WTC11 (cell line): ENCODE measurements around the gene TFPI2. TPM values are rescaled to one million over a fixed set of nuclear protein-coding genes. Genes with fewer than 3 reads are reported as not detected.

Experiments
- ATAC-seq: fragments of 200-7000 bp; cut with Tn5 transposase; 2 replicates; pipeline ENCODE4 v1.10.0; 2021; ENCODE audit warnings: mild to moderate bottlenecking, moderate library complexity
- CTCF ChIA-PET: fragments of 300-600 bp; sonication (Branson Sonifier 250); formaldehyde crosslinking; loops from one replicate; lab custom pipeline; 2021; ENCODE audit warnings: antibody characterized with exemption; lab: Charles Lee
- POLR2A ChIA-PET: fragments of 350-600 bp; sonication (Branson Sonifier 250); formaldehyde crosslinking; loops from one replicate; lab custom pipeline; 2021; ENCODE audit warnings: antibody characterized with exemption; lab: Charles Lee
- DNase-seq: peaks from one replicate; pipeline ENCODE4 v3.0.0; 2021; ENCODE audit warnings: low spot score
- H3K27ac Mint-ChIP-seq: 2 replicates; pipeline ENCODE4 v1.8.0; 2021; ENCODE audit warnings: mixed read lengths
- H3K27me3 Mint-ChIP-seq: 2 replicates; pipeline ENCODE4 v1.8.0; 2021; ENCODE audit warnings: low read depth, mild to moderate bottlenecking, moderate library complexity, mixed read lengths
- H3K36me3 Mint-ChIP-seq: 2 replicates; pipeline ENCODE4 v1.8.0; 2021; ENCODE audit warnings: mixed read lengths
- H3K4me1 Mint-ChIP-seq: 2 replicates; pipeline ENCODE4 v1.8.0; 2022; ENCODE audit warnings: mixed read lengths
- H3K4me3 Mint-ChIP-seq: 2 replicates; pipeline ENCODE4 v1.8.0; 2021; ENCODE audit warnings: mild to moderate bottlenecking, moderate library complexity, mixed read lengths
- H3K9me3 Mint-ChIP-seq: 2 replicates; pipeline ENCODE4 v1.8.0; 2021; ENCODE audit warnings: mixed read lengths
- ARID4B ChIP-seq: sonication (generic); formaldehyde crosslinking; IDR thresholded peaks from 2 replicates; pipeline ENCODE4 v1.8.0; 2023; ENCODE audit warnings: missing genetic modification reagents, mild to moderate bottlenecking, borderline replicate concordance
- CREM ChIP-seq: sonication (generic); formaldehyde crosslinking; IDR thresholded peaks from 2 replicates; pipeline ENCODE4 v1.8.1; 2022; ENCODE audit warnings: mild to moderate bottlenecking, missing genetic modification reagents, moderate library complexity
- E2F4 ChIP-seq: sonication (generic); formaldehyde crosslinking; IDR thresholded peaks from 2 replicates; pipeline ENCODE4 v1.8.1; 2022; ENCODE audit warnings: low read depth, mild to moderate bottlenecking, moderate library complexity, missing genetic modification reagents, borderline replicate concordance
- ETV6 ChIP-seq: sonication (generic); formaldehyde crosslinking; IDR thresholded peaks from 2 replicates; pipeline ENCODE4 v1.8.1; 2022; ENCODE audit warnings: mild to moderate bottlenecking, missing genetic modification reagents
- FOXJ3 ChIP-seq: sonication (generic); formaldehyde crosslinking; IDR thresholded peaks from 2 replicates; pipeline ENCODE4 v1.9.0; 2021; ENCODE audit warnings: missing genetic modification reagents, mild to moderate bottlenecking, borderline replicate concordance
- IRF2 ChIP-seq: sonication (generic); formaldehyde crosslinking; IDR thresholded peaks from 2 replicates; pipeline ENCODE4 v1.8.0; 2022; ENCODE audit warnings: low read depth, missing genetic modification reagents, borderline replicate concordance
- MLX ChIP-seq: sonication (generic); formaldehyde crosslinking; IDR thresholded peaks from 2 replicates; pipeline ENCODE4 v1.8.1; 2023; ENCODE audit warnings: mild to moderate bottlenecking, missing genetic modification reagents, moderate library complexity
- NR2C2 ChIP-seq: sonication (generic); formaldehyde crosslinking; IDR thresholded peaks from 2 replicates; pipeline ENCODE4 v1.8.0; 2022; ENCODE audit warnings: mild to moderate bottlenecking, missing genetic modification reagents
- NR3C1 ChIP-seq: sonication (generic); formaldehyde crosslinking; conservative IDR thresholded peaks from 2 replicates; pipeline ENCODE4 v1.8.1; 2023; ENCODE audit warnings: low read depth, mild to moderate bottlenecking, missing genetic modification reagents
- SP1 ChIP-seq: sonication (generic); formaldehyde crosslinking; conservative IDR thresholded peaks from 2 replicates; pipeline ENCODE4 v1.8.1; 2022; ENCODE audit warnings: missing genetic modification reagents
- TP53 ChIP-seq: sonication (generic); formaldehyde crosslinking; IDR thresholded peaks from 2 replicates; pipeline ENCODE4 v1.8.1; 2023; ENCODE audit warnings: mild to moderate bottlenecking, missing genetic modification reagents
- ZNF416 ChIP-seq: fragments of 250-450 bp; sonication (Bioruptor Pico); IDR thresholded peaks from 2 replicates; pipeline ENCODE4 v1.9.0; 2021; ENCODE audit warnings: mild to moderate bottlenecking, inconsistent platforms
- ZNF532 ChIP-seq: fragments of 250-450 bp; sonication (Bioruptor Pico); IDR thresholded peaks from 2 replicates; pipeline ENCODE4 v1.9.0; 2021; ENCODE audit warnings: mild to moderate bottlenecking, borderline replicate concordance
- ZNF671 ChIP-seq: fragments of 250-450 bp; sonication (Bioruptor Pico); IDR thresholded peaks from 2 replicates; pipeline ENCODE4 v1.8.0; 2021; ENCODE audit warnings: mild to moderate bottlenecking
- ZSCAN18 ChIP-seq: fragments of 250-450 bp; sonication (Bioruptor Pico); IDR thresholded peaks from 2 replicates; pipeline ENCODE4 v2.1.2; 2022; ENCODE audit warnings: mild to moderate bottlenecking, moderate library complexity
- total RNA-seq: library from RNA; stranded (reverse); gene quantifications from 3 replicates; pipeline ENCODE4 v1.2.3, GENCODE V29; 2021

TFPI2 gene
- total RNA-seq, 1 experiment from 2014 or later, result 10.4 TPM

GRCh38 chr7:93937818-93938217, 47.3 kb upstream of the TFPI2 start:
- Mint-ChIP-seq H3K4me3 (no peak overlapping the region), H3K27ac (no peak overlapping the region)
- POLR2A ChIA-PET, result no interaction called here

GRCh38 chr7:93935102-93935501, 44.5 kb upstream of the TFPI2 start:
- peaks cover 3% of the 10 kb centered on the region for H3K36me3 Mint-ChIP-seq
- POLR2A ChIA-PET, result no interaction called here
- H3K4me3 Mint-ChIP-seq, result no peak overlapping the region
- DNase-seq (no peak), ATAC-seq (no peak)
- no peaks in the 10 kb centered on the region for H3K4me1 Mint-ChIP-seq
- TF ChIP-seq MLX (CRISPR knock-in tag) (no peak), ZSCAN18 (CRISPR knock-in tag) (no peak), ETV6 (CRISPR knock-in tag) (no peak), IRF2 (no peak), E2F4 (no peak), NR3C1 (no peak), ZNF671 (CRISPR knock-in tag) (no peak), SP1 (no peak), CREM (CRISPR knock-in tag) (no peak), NR2C2 (CRISPR knock-in tag) (no peak)
- H3K27ac Mint-ChIP-seq, result no peak overlapping the region
- CTCF ChIA-PET, result no interaction called here
- H3K27me3 Mint-ChIP-seq, result no peaks in the 10 kb centered on the region; the same call in 1 of the 2 replicates
- peaks cover 11% of the 10 kb centered on the region for H3K9me3 Mint-ChIP-seq

More at GRCh38 chr7:93937818-93938217, 47.3 kb upstream of the TFPI2 start:
- ATAC-seq (no peak), DNase-seq (no peak)
- CTCF ChIA-PET, result no interaction called here
- no peaks in the 10 kb centered on the region for H3K4me1 Mint-ChIP-seq
- H3K9me3 Mint-ChIP-seq, result peaks cover 11% of the 10 kb centered on the region
- no peaks in the 10 kb centered on the region; the same call in 1 of the 2 replicates for H3K27me3 Mint-ChIP-seq
- TF ChIP-seq ARID4B (CRISPR knock-in tag) (no peak), ZNF532 (CRISPR knock-in tag) (no peak), ZNF416 (no peak), TP53 (no peak), FOXJ3 (no peak)
- TF ChIP-seq, all 79 proteins: peak for 0
- peaks cover 3% of the 10 kb centered on the region for H3K36me3 Mint-ChIP-seq
